Keratinocyte (primary cell): ENCODE measurements around the gene EDN2. TPM values are rescaled to one million over a fixed set of nuclear protein-coding genes. Genes with fewer than 3 reads are reported as not detected.

ENCODE experiments used
- DNase-seq: peaks from one replicate; pipeline ENCODE4 v3.0.0-alpha.2; 2011; ENCODE audit warnings: low read depth, missing footprints, low spot score
- FAIRE-seq: peaks from 2 replicates; lab custom pipeline; 2011; peaks lifted over from hg19 to GRCh38; lab: Jason Lieb, UNC
- H2AFZ ChIP-seq: 2 replicates; pipeline ENCODE4 v1.6.0; 2012; ENCODE audit warnings: low read length, control low read depth, inconsistent platforms; ENCODE audit not compliant: control insufficient read depth
- H3K27ac ChIP-seq: 2 replicates; pipeline ENCODE4 v1.5.1; 2011; ENCODE audit warnings: low read length; ENCODE audit not compliant: control insufficient read depth, insufficient read depth
- H3K27me3 ChIP-seq: 3 replicates; pipeline ENCODE4 v1.6.0; 2011; ENCODE audit warnings: low read length; ENCODE audit not compliant: control insufficient read depth, insufficient read depth; ENCODE audit errors: extremely low read depth
- H3K36me3 ChIP-seq, 2 experiments: 2 replicates in 1 of 2; 3 replicates in 1 of 2; pipeline ENCODE4 v1.5.1; 2011; ENCODE audit warnings: low read length in 2 of 2, mild to moderate bottlenecking in 1 of 2; ENCODE audit not compliant: control insufficient read depth in 2 of 2, insufficient read depth in 2 of 2; ENCODE audit errors: extremely low read depth in 1 of 2
- H3K4me1 ChIP-seq: 3 replicates; pipeline ENCODE4 v1.5.1; 2011; ENCODE audit warnings: low read length; ENCODE audit not compliant: control insufficient read depth, insufficient read depth; ENCODE audit errors: extremely low read depth
- H3K4me2 ChIP-seq: 3 replicates; pipeline ENCODE4 v1.6.0; 2011; ENCODE audit warnings: low read depth, low read length; ENCODE audit not compliant: control insufficient read depth, insufficient read depth; ENCODE audit errors: extremely low read depth
- H3K4me3 ChIP-seq, 3 experiments: fragments of 200-600 bp in 1 of 3; sonication (generic) in 1 of 3; 2 replicates in 2 of 3; 3 replicates in 1 of 3; pipeline ENCODE4 v1.5.1; 2011 to 2016; ENCODE audit warnings: low read length in 3 of 3, mild to moderate bottlenecking in 3 of 3, control low read depth in 2 of 3, inconsistent platforms in 1 of 3, low read depth in 1 of 3, mixed read lengths in 1 of 3, mixed run types in 1 of 3, moderate library complexity in 1 of 3; ENCODE audit not compliant: control insufficient read depth in 2 of 3, insufficient read depth in 2 of 3; ENCODE audit errors: extremely low read depth in 1 of 3
- H3K79me2 ChIP-seq: 2 replicates; pipeline ENCODE4 v1.6.0; 2012; ENCODE audit warnings: low read length; ENCODE audit not compliant: control insufficient read depth, insufficient read depth
- H3K9ac ChIP-seq: 3 replicates; pipeline ENCODE4 v1.6.0; 2011; ENCODE audit warnings: low read length; ENCODE audit not compliant: control insufficient read depth, insufficient read depth; ENCODE audit errors: extremely low read depth
- H3K9me1 ChIP-seq: 3 replicates; pipeline ENCODE4 v1.6.0; 2011; ENCODE audit warnings: low read length; ENCODE audit not compliant: control insufficient read depth, insufficient read depth; ENCODE audit errors: extremely low read depth
- H3K9me3 ChIP-seq: 2 replicates; pipeline ENCODE4 v1.5.1; 2012; ENCODE audit warnings: low read depth, low read length; ENCODE audit not compliant: control insufficient read depth
- H4K20me1 ChIP-seq: 3 replicates; pipeline ENCODE4 v1.6.0; 2011; ENCODE audit warnings: low read length; ENCODE audit not compliant: control insufficient read depth, insufficient read depth; ENCODE audit errors: extremely low read depth
- CTCF ChIP-seq, 3 experiments: IDR thresholded peaks in 1 of 3; conservative IDR thresholded peaks in 1 of 3; optimal IDR thresholded peaks in 1 of 3; 2 replicates in 2 of 3; 3 replicates in 1 of 3; pipeline versions ENCODE3 to v1.5.1; 2011; ENCODE audit warnings: low read length in 3 of 3, mild to moderate bottlenecking in 3 of 3, moderate library complexity in 2 of 3, control low read depth in 1 of 3, inconsistent platforms in 1 of 3; ENCODE audit not compliant: insufficient read depth in 2 of 3; ENCODE audit errors: extremely low read depth in 1 of 3
- EZH2 ChIP-seq: IDR thresholded peaks from one replicate; pipeline ENCODE4 v1.6.1; 2012; ENCODE audit warnings: inconsistent platforms, mild to moderate bottlenecking, low read length, moderate library complexity
- dilution Hi-C: fragments of 300-500 bp; cut with MboI; formaldehyde crosslinking; loops from one replicate; pipeline ENCODE4 v1.7.0; 2020; ENCODE audit warnings: low sequenced_read_pairs; ENCODE audit not compliant: extremely low pct_ligation_motif_present
- polyA plus RNA-seq, 5 experiments: library from polyadenylated mRNA; depleted of rRNA in 3 of 5; stranded (reverse) in 3 of 5; stranded (forward) in 1 of 5; unstranded in 1 of 5; fragments of >200 nt; gene quantifications; 1 replicate in 1 of 5; 2 replicates in 3 of 5; 3 replicates in 1 of 5; pipeline versions ENCODE4 v1.2.1 to v1.2.3, GENCODE V29; 2011 to 2012; ENCODE audit warnings: missing spikeins in 2 of 5, low read depth in 1 of 5, low replicate concordance in 1 of 5

The EDN2 gene
- polyA plus RNA-seq, 1 donor (not counting 4 experiments of a cell fraction or from before 2014, with no cell fraction given): 0.34 TPM

GRCh38 chr1:41530411-41530810 is 45.9 kb upstream of the EDN2 start:
- H3K4me2 ChIP-seq: no peak overlapping the region
- FAIRE-seq (no peak), DNase-seq (no peak)
- no peaks in the 10 kb centered on the region for H3K79me2 ChIP-seq
- dilution Hi-C loops: no loop called here
- peaks cover 13% of the 10 kb centered on the region for H3K27me3 ChIP-seq
- H3K9me1 ChIP-seq: no peaks in the 10 kb centered on the region
- TF ChIP-seq EZH2 (no peak), CTCF (optimal IDR thresholded peaks at IDR 0.05 in 1 of 3, IDR thresholded peaks at IDR 0.05 in 1 of 3, conservative IDR thresholded peaks at IDR 0.05 in 1 of 3; ENCODE audit: extremely low read depth in 1 of 3, insufficient read depth in 2 of 3, low read length in 3 of 3) (no peak)
- no peaks in the 10 kb centered on the region for H3K4me1 ChIP-seq
- H3K9me3 ChIP-seq: no peaks in the 10 kb centered on the region
- no peaks in the 10 kb centered on the region for H3K36me3 ChIP-seq
- H4K20me1 ChIP-seq: no peaks in the 10 kb centered on the region
- H3K27ac ChIP-seq: no peak overlapping the region
- H2AFZ ChIP-seq: no peak overlapping the region
- no peak overlapping the region for H3K9ac ChIP-seq
- no peak overlapping the region for H3K4me3 ChIP-seq

- dilution Hi-C loops: no loop called here
- Histone ChIP-seq H2AFZ (no peak overlapping the region), H3K9me3 (no peaks in the 10 kb centered on the region), H3K4me2 (no peak overlapping the region), H3K36me3 (no peaks in the 10 kb centered on the region), H3K4me3 (no peak overlapping the region), H4K20me1 (no peaks in the 10 kb centered on the region), H3K27ac (no peak overlapping the region), H3K4me1 (no peaks in the 10 kb centered on the region), H3K27me3 (peaks cover 13% of the 10 kb centered on the region), H3K79me2 (no peaks in the 10 kb centered on the region), H3K9ac (no peak overlapping the region), H3K9me1 (no peaks in the 10 kb centered on the region)
- no peak for FAIRE-seq
- DNase-seq: no peak
- TF ChIP-seq EZH2 (no peak), CTCF (optimal IDR thresholded peaks at IDR 0.05 in 1 of 3, IDR thresholded peaks at IDR 0.05 in 1 of 3, conservative IDR thresholded peaks at IDR 0.05 in 1 of 3; ENCODE audit: extremely low read depth in 1 of 3, insufficient read depth in 2 of 3, low read length in 3 of 3) (no peak)
Measured at GRCh38 chr1:41529621-41530395, 45.3 kb upstream of the EDN2 start.
